OCI-LY7 (cell line): ENCODE measurements around the gene ALDH7A1. TPM values are rescaled to one million over a fixed set of nuclear protein-coding genes. Genes with fewer than 3 reads are reported as not detected.
A peak's percentile ranks its signal among the peaks of the same experiment; 100 is the strongest.
"Not testable (repeated sequence)": the region's sequence is repeated elsewhere in the genome, so short reads cannot be mapped to it uniquely, and the experiment has no call there.

Experiments used
- BruUV-seq: library from RNA; stranded (reverse); fragments of 400-500 nt; replicated peaks from 2 replicates; lab custom pipeline; 2021; lab: Mats Ljungman, UMichigan
- CTCF ChIA-PET: fragments of 300-600 bp; sonication (Branson Sonifier 250); formaldehyde crosslinking; loops from one replicate; lab custom pipeline; 2022; ENCODE audit warnings: antibody characterized with exemption; ENCODE audit not compliant: unreplicated experiment; lab: Charles Lee
- POLR2A ChIA-PET: fragments of 300-600 bp; sonication (Branson Sonifier 250); formaldehyde crosslinking; loops from one replicate; lab custom pipeline; 2022; ENCODE audit warnings: antibody characterized with exemption; lab: Charles Lee
- DNase-seq: peaks from one replicate; pipeline ENCODE4 v3.0.0-alpha.2; 2015; ENCODE audit warnings: low spot score
- H2AFZ ChIP-seq: fragments of 200-600 bp; sonication (generic), shearing (Covaris generic); 2 replicates; pipeline ENCODE4 v1.6.1; 2014; ENCODE audit warnings: mild to moderate bottlenecking, antibody characterized with exemption, low read length, moderate library complexity
- H3K27ac ChIP-seq: fragments of 200-600 bp; sonication (generic); 2 replicates; pipeline ENCODE4 v1.5.1; 2014; ENCODE audit warnings: mixed run types, low read depth, mild to moderate bottlenecking, moderate library complexity, low read length, inconsistent platforms; ENCODE audit not compliant: poor library complexity, severe bottlenecking
- H3K36me3 ChIP-seq: fragments of 200-600 bp; sonication (generic); 2 replicates; pipeline ENCODE4 v1.6.1; 2014; ENCODE audit warnings: mild to moderate bottlenecking, antibody characterized with exemption, low read length, moderate library complexity, mixed read lengths; ENCODE audit not compliant: insufficient read depth
- H3K4me1 ChIP-seq: fragments of 200-600 bp; sonication (generic); 2 replicates; pipeline ENCODE4 v1.5.1; 2014; ENCODE audit warnings: mild to moderate bottlenecking, low read length; ENCODE audit not compliant: insufficient read depth, poor library complexity, severe bottlenecking
- H3K4me2 ChIP-seq: fragments of 200-600 bp; sonication (generic); 2 replicates; pipeline ENCODE4 v1.6.1; 2014; ENCODE audit warnings: mild to moderate bottlenecking, low read length
- H3K4me3 ChIP-seq: fragments of 200-600 bp; sonication (generic); 2 replicates; pipeline ENCODE4 v1.5.1; 2014; ENCODE audit warnings: mild to moderate bottlenecking, low read depth, low read length; ENCODE audit not compliant: poor library complexity, severe bottlenecking
- H3K79me2 ChIP-seq: fragments of 200-600 bp; sonication (generic); 2 replicates; pipeline ENCODE4 v1.6.1; 2016; ENCODE audit warnings: low read depth, mild to moderate bottlenecking, low read length, moderate library complexity, mixed read lengths; ENCODE audit not compliant: insufficient read depth
- H3K9me2 ChIP-seq: fragments of 200-600 bp; sonication (generic); 2 replicates; pipeline ENCODE4 v1.6.1; 2016; ENCODE audit warnings: mild to moderate bottlenecking, low read length, mixed read lengths; ENCODE audit not compliant: insufficient read depth
- H3K9me3 ChIP-seq: fragments of 200-600 bp; sonication (generic); 2 replicates; pipeline ENCODE4 v1.6.1; 2014; ENCODE audit warnings: mild to moderate bottlenecking, mixed run types, low read length, mixed read lengths
- H4K20me1 ChIP-seq: fragments of 200-600 bp; sonication (generic); 2 replicates; pipeline ENCODE4 v1.6.1; 2014; ENCODE audit warnings: mild to moderate bottlenecking, antibody characterized with exemption, low read length, moderate library complexity, mixed read lengths; ENCODE audit not compliant: insufficient read depth
- CTCF ChIP-seq: fragments of 200-600 bp; sonication (generic); conservative IDR thresholded peaks from 2 replicates; pipeline ENCODE4 v1.5.1; 2014; ENCODE audit warnings: mild to moderate bottlenecking, antibody characterized with exemption, low read length, moderate library complexity, mixed read lengths
- EZH2phosphoT487 ChIP-seq: fragments of 200-600 bp; sonication (generic); IDR thresholded peaks from 2 replicates; pipeline ENCODE4 v1.6.1; 2018; ENCODE audit warnings: low read depth, borderline replicate concordance, mild to moderate bottlenecking, mixed run types, antibody characterized with exemption, low read length, moderate library complexity, mixed read lengths
- intact Hi-C: fragments of 100-400 bp; cut with micrococcal nuclease; formaldehyde crosslinking; loops from one replicate; pipeline ENCODE4 v1.10.0; 2022; ENCODE audit not compliant: unreplicated experiment
- total RNA-seq, 2 experiments: library from RNA; depleted of rRNA in 1 of 2; stranded (reverse); fragments of >200 nt in 1 of 2; shearing (Covaris generic) in 1 of 2; gene quantifications; 2 replicates each; pipeline ENCODE4 v1.2.3, GENCODE V29; 2014 to 2022

ALDH7A1 gene
- total RNA-seq, 2 experiments from 2014 or later: not detected

GRCh38 chr5:126562823-126563222 lies 32.2 kb downstream of the ALDH7A1 start:
- ChIA-PET CTCF (interaction anchor here (1.5 kb wide), 1 partner anchor 17 kb away, joined by 5 read pairs; no protein-coding TSS in a partner anchor), POLR2A (interaction anchor here (0.7 to 0.8 kb wide), 2 partner anchors 26 to 45 kb away, joined by 3 to 5 read pairs; no protein-coding TSS in a partner anchor)

GRCh38 chr5:126561908-126562307 lies 33.1 kb downstream of the ALDH7A1 start:
- CTCF ChIA-PET: no interaction called here

More at GRCh38 chr5:126562823-126563222, 32.2 kb downstream of the ALDH7A1 start:
- H3K27ac ChIP-seq: no peak overlapping the region
- no peaks in the 10 kb centered on the region for H3K79me2 ChIP-seq
- no peak overlapping the region for H3K4me2 ChIP-seq
- H4K20me1 ChIP-seq: no peaks in the 10 kb centered on the region
- TF ChIP-seq CTCF (no peak), EZH2phosphoT487 (no peak)
- H3K4me3 ChIP-seq: no peak overlapping the region
- H3K36me3 ChIP-seq: no peaks in the 10 kb centered on the region
- H2AFZ ChIP-seq: no peak overlapping the region
- H3K4me1 ChIP-seq: peaks cover 3% of the 10 kb centered on the region
- H3K9me2 ChIP-seq: no peaks in the 10 kb centered on the region
- H3K9me3 ChIP-seq: no peaks in the 10 kb centered on the region
- no TSS peak for BruUV-seq
- no peak for DNase-seq
- intact Hi-C loops: no loop called here

GRCh38 chr5:126555101-126555500 lies 39.9 kb downstream of the ALDH7A1 start:
- H3K4me1 ChIP-seq: peaks cover 18% of the 10 kb centered on the region
- CTCF ChIA-PET, H3K36me3 ChIP-seq, H3K4me3 ChIP-seq, H3K9me3 ChIP-seq, POLR2A ChIA-PET, intact Hi-C loops, H3K79me2 ChIP-seq, H4K20me1 ChIP-seq, H3K9me2 ChIP-seq, BruUV-seq: not testable (repeated sequence)
- peak; percentile 57 for DNase-seq
- H3K27ac ChIP-seq: peak overlapping the region; percentile 60
- peak overlapping the region; percentile 43 for H3K4me2 ChIP-seq
- H2AFZ ChIP-seq: peak overlapping the region; percentile 35; the same call in 1 of the 2 replicates

More at GRCh38 chr5:126561908-126562307, 33.1 kb downstream of the ALDH7A1 start:
- intact Hi-C loops: no loop called here
- POLR2A ChIA-PET: interaction anchor here (0.6 to 1.0 kb wide), 3 partner anchors 19 to 53 kb away, joined by 3 to 5 read pairs (median 4); no protein-coding TSS in a partner anchor
- Histone ChIP-seq H3K36me3 (no peaks in the 10 kb centered on the region), H3K79me2 (no peaks in the 10 kb centered on the region), H3K4me3 (no peak overlapping the region), H4K20me1 (no peaks in the 10 kb centered on the region), H3K4me1 (no peaks in the 10 kb centered on the region), H3K9me2 (no peaks in the 10 kb centered on the region), H3K27ac (no peak overlapping the region), H3K4me2 (no peak overlapping the region), H2AFZ (no peak overlapping the region), H3K9me3 (no peaks in the 10 kb centered on the region)
- DNase-seq: peak; percentile 26
- BruUV-seq: no TSS peak
- peak; percentile 61 for TF ChIP-seq CTCF
- TF ChIP-seq EZH2phosphoT487: no peak
